Ecto neural progenitor cell (in vitro differentiated cells): ENCODE measurements around the gene GLRA2.

ENCODE experiments used
- DNase-seq: peaks from one replicate; pipeline ENCODE4 v3.0.0-alpha.2; 2018; ENCODE audit warnings: low spot score

The GLRA2 gene

GRCh38 chrX:14529290-14529989 lies at the start of gene GLRA2:
Gene GLRA2, plus strand, starts transcription at chrX:14529536. Its CDS starts 522 bp downstream, at chrX:14530058.
- DNase-seq, result peak; percentile 57

- DNase-seq, result no peak
Measured at GRCh38 chrX:14489437-14489836, 39.9 kb upstream of the GLRA2 start.

- DNase-seq, result no peak
Measured at GRCh38 chrX:14491689-14492088, 37.6 kb upstream of the GLRA2 start.

- no peak for DNase-seq
Measured at GRCh38 chrX:14496674-14497073, 32.7 kb upstream of the GLRA2 start.

- DNase-seq, result no peak
Measured at GRCh38 chrX:14497184-14497666, 32.1 kb upstream of the GLRA2 start.

GRCh38 chrX:14501327-14501726 lies 28.0 kb upstream of the GLRA2 start:
- no peak for DNase-seq

- no peak for DNase-seq
Measured at GRCh38 chrX:14504960-14505538, 24.3 kb upstream of the GLRA2 start.

GRCh38 chrX:14505648-14506047 lies 23.7 kb upstream of the GLRA2 start:
- no peak for DNase-seq

- DNase-seq, result no peak
Measured at GRCh38 chrX:14506866-14507265, 22.5 kb upstream of the GLRA2 start.

GRCh38 chrX:14508025-14508690 lies 21.2 kb upstream of the GLRA2 start:
- no peak for DNase-seq

- DNase-seq, result no peak
Measured at GRCh38 chrX:14509325-14510057, 19.8 kb upstream of the GLRA2 start.

- DNase-seq, result peak; percentile 77
Measured at GRCh38 chrX:14528629-14529289, 577 bp upstream of the GLRA2 start.

- DNase-seq, result no peak
Measured at GRCh38 chrX:14533867-14534266, 4.5 kb downstream of the GLRA2 start.

GRCh38 chrX:14546190-14546589 lies 16.9 kb downstream of the GLRA2 start:
- DNase-seq, result no peak

GRCh38 chrX:14554131-14554715 lies 24.9 kb downstream of the GLRA2 start:
- no peak for DNase-seq

GRCh38 chrX:14564058-14564457 lies 34.7 kb downstream of the GLRA2 start:
- no peak for DNase-seq

GRCh38 chrX:14573161-14573560 lies 43.8 kb downstream of the GLRA2 start:
- no peak for DNase-seq

- DNase-seq, result no peak
Measured at GRCh38 chrX:14581081-14581480, 51.7 kb downstream of the GLRA2 start.

GRCh38 chrX:14584548-14584947 lies 55.2 kb downstream of the GLRA2 start:
- DNase-seq, result no peak

- no peak for DNase-seq
Measured at GRCh38 chrX:14590216-14590615, 60.9 kb downstream of the GLRA2 start.

GRCh38 chrX:14590693-14591424 lies 61.5 kb downstream of the GLRA2 start:
- no peak for DNase-seq
